DMS79 (cell line): Measurements from ENCODE around the gene DYRK1B.
"Not testable (repeated sequence)": the region's sequence is repeated elsewhere in the genome, so short reads cannot be mapped to it uniquely, and the experiment has no call there.

Experiments
- DNase-seq: peaks from one replicate; lab custom pipeline; 2025; lab: John Stamatoyannopoulos, UW

DYRK1B gene

GRCh38 chr19:39810424-39810823, 23.5 kb downstream of the DYRK1B start:
- no peak for DNase-seq

- DNase-seq = no peak
Observed at GRCh38 chr19:39809368-39809767, 24.6 kb downstream of the DYRK1B start.

- not testable (repeated sequence) for DNase-seq
Observed at GRCh38 chr19:39808688-39809087, 25.3 kb downstream of the DYRK1B start.

- DNase-seq = no peak
Observed at GRCh38 chr19:39807846-39808364, 26.1 kb downstream of the DYRK1B start.

- no peak for DNase-seq
Observed at GRCh38 chr19:39805104-39805503, 28.9 kb downstream of the DYRK1B start.

GRCh38 chr19:39802958-39803357, 31.0 kb downstream of the DYRK1B start:
- no peak for DNase-seq

GRCh38 chr19:39797083-39797482, 36.9 kb downstream of the DYRK1B start:
- no peak for DNase-seq

- no peak for DNase-seq
Observed at GRCh38 chr19:39796000-39796498, 37.9 kb downstream of the DYRK1B start.

- DNase-seq = no peak
Observed at GRCh38 chr19:39795001-39795400, 39.0 kb downstream of the DYRK1B start.

GRCh38 chr19:39792999-39793546, 40.9 kb downstream of the DYRK1B start:
- peak; percentile 32 for DNase-seq

- no peak for DNase-seq
Observed at GRCh38 chr19:39788244-39788643, 45.7 kb downstream of the DYRK1B start.

GRCh38 chr19:39780894-39781293, 53.1 kb downstream of the DYRK1B start:
- no peak for DNase-seq

GRCh38 chr19:39778763-39779162, 55.2 kb downstream of the DYRK1B start, which contains the start of gene LEUTX:
TSS of gene LEUTX (plus strand) at chr19:39778854. CDS start at chr19:39778921, 67 bp downstream.
- DNase-seq = no peak
